ENCODE measurements around the gene ATE1. TPM values are rescaled to one million over a fixed set of nuclear protein-coding genes. Genes with fewer than 3 reads are reported as not detected.

ATE1 gene
- total and polyA plus RNA-seq, 8 donors = 4.9 to 47.4 (median 9.1) TPM

DNA sequence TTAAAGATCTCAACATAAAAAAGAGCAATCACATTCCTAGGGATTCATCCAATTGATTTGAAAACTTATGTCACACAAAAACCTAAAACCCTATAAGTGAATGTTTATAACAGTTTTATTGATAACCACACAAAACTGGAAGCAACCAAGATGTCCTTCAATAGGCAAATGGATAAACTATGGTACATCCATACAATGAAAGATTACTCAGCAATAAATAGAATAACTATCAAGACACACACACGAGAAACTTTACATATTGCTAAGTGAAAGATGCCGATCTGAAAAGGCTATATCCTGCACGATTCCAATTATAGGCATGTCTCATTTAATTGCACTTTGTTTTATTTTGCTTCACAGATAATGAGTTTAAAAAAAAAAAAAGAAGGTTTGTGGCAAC lies 83.3 kb downstream of the ATE1 start:
- no peak for DNase-seq
- intact Hi-C loops (cut with DNase I; ENCODE audit: low total_unique reads) = no loop called here
- TF ChIP-seq EP300 (IDR thresholded peaks at IDR 0.05) (no peak), POLR2AphosphoS5 (IDR thresholded peaks at IDR 0.05) (no peak), POLR2A (IDR thresholded peaks at IDR 0.05) (no peak)
- TF ChIP-seq, protein P1, sequence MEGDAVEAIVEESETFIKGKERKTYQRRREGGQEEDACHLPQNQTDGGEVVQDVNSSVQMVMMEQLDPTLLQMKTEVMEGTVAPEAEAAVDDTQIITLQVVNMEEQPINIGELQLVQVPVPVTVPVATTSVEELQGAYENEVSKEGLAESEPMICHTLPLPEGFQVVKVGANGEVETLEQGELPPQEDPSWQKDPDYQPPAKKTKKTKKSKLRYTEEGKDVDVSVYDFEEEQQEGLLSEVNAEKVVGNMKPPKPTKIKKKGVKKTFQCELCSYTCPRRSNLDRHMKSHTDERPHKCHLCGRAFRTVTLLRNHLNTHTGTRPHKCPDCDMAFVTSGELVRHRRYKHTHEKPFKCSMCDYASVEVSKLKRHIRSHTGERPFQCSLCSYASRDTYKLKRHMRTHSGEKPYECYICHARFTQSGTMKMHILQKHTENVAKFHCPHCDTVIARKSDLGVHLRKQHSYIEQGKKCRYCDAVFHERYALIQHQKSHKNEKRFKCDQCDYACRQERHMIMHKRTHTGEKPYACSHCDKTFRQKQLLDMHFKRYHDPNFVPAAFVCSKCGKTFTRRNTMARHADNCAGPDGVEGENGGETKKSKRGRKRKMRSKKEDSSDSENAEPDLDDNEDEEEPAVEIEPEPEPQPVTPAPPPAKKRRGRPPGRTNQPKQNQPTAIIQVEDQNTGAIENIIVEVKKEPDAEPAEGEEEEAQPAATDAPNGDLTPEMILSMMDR (IDR thresholded peaks at IDR 0.05) = no peak
- Histone ChIP-seq H3K27me3 (no peaks in the 10 kb centered on the region), H3K9me3 (no peaks in the 10 kb centered on the region), H3K27ac (no peak overlapping the region), H3K4me3 (no peak overlapping the region), H3K4me1 (no peaks in the 10 kb centered on the region), H3K36me3 (peaks cover 7 to 48% (median 33%) of the 10 kb centered on the region in 4 donors)
- 62 to 83% (median 77%) methylated on average over 3 of the region's 3 CpGs for WGBS, 5 donors

DNA sequence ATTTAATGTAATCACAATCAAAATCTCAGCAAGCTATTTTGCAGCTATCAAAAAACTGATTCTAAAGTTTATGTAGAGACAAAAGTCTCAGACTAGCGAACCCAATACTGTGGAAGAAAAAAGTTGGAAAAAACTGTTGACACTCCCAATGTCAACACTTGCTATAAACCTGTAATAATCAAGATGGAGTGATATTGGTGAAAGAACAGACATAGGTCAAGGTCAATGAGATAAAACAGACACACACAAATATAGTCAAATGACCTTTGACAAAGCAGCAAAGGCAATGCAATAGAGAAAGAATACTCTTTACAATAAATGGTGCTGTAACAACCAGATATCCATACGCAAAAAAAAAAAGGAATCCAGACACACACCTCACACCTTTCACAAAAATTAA lies 84.5 kb downstream of the ATE1 start:
- H3K27me3 ChIP-seq = no peaks in the 10 kb centered on the region
- DNase-seq = no peak
- H3K27ac ChIP-seq = no peak overlapping the region
- H3K9me3 ChIP-seq = no peaks in the 10 kb centered on the region
- intact Hi-C loops (cut with DNase I; ENCODE audit: low total_unique reads) = no loop called here
- WGBS, 5 donors = 65 to 80% (median 71%) methylated on average over 2 of the region's 2 CpGs
- peaks cover 3 to 37% (median 22%) of the 10 kb centered on the region in 4 donors for H3K36me3 ChIP-seq
- TF ChIP-seq POLR2AphosphoS5 (IDR thresholded peaks at IDR 0.05) (no peak), EP300 (IDR thresholded peaks at IDR 0.05) (no peak), POLR2A (IDR thresholded peaks at IDR 0.05) (no peak)
- TF ChIP-seq, protein P1 (IDR thresholded peaks at IDR 0.05) = no peak
- no peak overlapping the region for H3K4me3 ChIP-seq
- no peaks in the 10 kb centered on the region for H3K4me1 ChIP-seq

DNA sequence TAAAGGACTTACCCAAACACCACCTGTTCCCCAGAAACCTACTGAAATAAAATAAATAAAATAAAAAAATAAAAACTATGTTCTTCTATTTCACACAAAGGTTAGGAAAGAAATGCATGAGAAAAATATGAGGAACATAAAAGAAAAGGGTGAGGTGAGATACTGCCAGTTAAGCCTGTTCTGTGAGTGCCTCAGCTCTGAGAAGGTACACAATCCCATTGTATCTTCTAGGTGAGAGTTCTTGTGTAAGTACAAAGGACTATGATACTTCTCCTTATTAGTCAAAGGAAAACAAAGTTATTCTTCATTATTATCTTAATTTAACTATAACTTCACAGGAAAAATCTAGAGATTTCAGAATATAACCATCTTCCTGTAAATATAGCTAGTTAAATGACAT lies 86.0 kb downstream of the ATE1 start:
- Histone ChIP-seq H3K27me3 (no peaks in the 10 kb centered on the region), H3K9me3 (no peaks in the 10 kb centered on the region), H3K4me3 (no peak overlapping the region), H3K36me3 (peaks cover 3 to 26% (median 11%) of the 10 kb centered on the region in 4 donors), H3K4me1 (no peaks in the 10 kb centered on the region), H3K27ac (no peak overlapping the region)
- intact Hi-C loops (cut with DNase I; ENCODE audit: low total_unique reads) = no loop called here
- no peak for TF ChIP-seq POLR2A (IDR thresholded peaks at IDR 0.05)
- no peak for TF ChIP-seq EP300 (IDR thresholded peaks at IDR 0.05)
- TF ChIP-seq, protein P1 (IDR thresholded peaks at IDR 0.05) = no peak
- TF ChIP-seq POLR2AphosphoS5 (IDR thresholded peaks at IDR 0.05) = no peak
- peak in 1 of 2 donors; percentile 26 for DNase-seq

DNA sequence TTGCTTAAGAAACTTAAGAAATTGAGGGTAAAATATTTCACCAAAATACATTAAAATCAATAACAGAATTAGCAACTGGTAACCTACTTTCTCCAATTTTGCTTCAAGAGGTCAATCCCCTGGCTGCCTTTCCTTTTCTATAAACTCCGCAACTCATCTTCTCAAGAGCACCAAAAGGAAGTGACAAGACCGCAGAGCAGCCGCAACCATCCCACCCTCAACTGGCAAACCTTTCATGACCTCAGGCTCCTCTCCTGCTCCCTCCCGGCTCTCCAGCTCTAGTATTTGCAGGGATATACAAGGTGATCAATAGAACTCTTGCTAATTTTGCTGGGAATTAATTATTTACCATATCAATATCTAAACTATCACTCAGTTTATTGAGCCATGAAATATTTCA lies 88.9 kb downstream of the ATE1 start:
- Histone ChIP-seq H3K4me1 (no peaks in the 10 kb centered on the region), H3K9me3 (no peaks in the 10 kb centered on the region), H3K4me3 (no peak overlapping the region), H3K36me3 (peaks cover 7 to 23% (median 17%) of the 10 kb centered on the region in 4 donors), H3K27ac (no peak overlapping the region), H3K27me3 (no peaks in the 10 kb centered on the region)
- WGBS, 5 donors = 91 to 97% (median 95%) methylated on average over 4 of the region's 4 CpGs
- intact Hi-C loops (cut with DNase I; ENCODE audit: low total_unique reads) = no loop called here
- TF ChIP-seq EP300 (IDR thresholded peaks at IDR 0.05) = no peak
- no peak for DNase-seq

- no peaks in the 10 kb centered on the region for H3K4me1 ChIP-seq
- no peak overlapping the region for H3K4me3 ChIP-seq
- peaks cover 7 to 23% (median 19%) of the 10 kb centered on the region in 4 donors for H3K36me3 ChIP-seq
- no peak overlapping the region for H3K27ac ChIP-seq
- H3K27me3 ChIP-seq = no peaks in the 10 kb centered on the region
- no peaks in the 10 kb centered on the region for H3K9me3 ChIP-seq
- 61 to 88% (median 82%) methylated on average over 3 to 4 of the region's 4 CpGs for WGBS, 5 donors
- intact Hi-C loops (cut with DNase I; ENCODE audit: low total_unique reads) = no loop called here
- TF ChIP-seq POLR2AphosphoS5 (IDR thresholded peaks at IDR 0.05) = no peak
- TF ChIP-seq EP300 (IDR thresholded peaks at IDR 0.05) = no peak
- DNase-seq = peak in 1 of 2 donors; percentile 12
These were observed 89.7 kb downstream of the ATE1 start for GRCh38 chr10:121838149-121838548.

All from stomach (tissue), 9 donors.